CD14-positive monocyte (primary cell): ENCODE measurements around the gene SEPTIN10. TPM values are rescaled to one million over a fixed set of nuclear protein-coding genes. Genes with fewer than 3 reads are reported as not detected.
A peak's percentile ranks its signal among the peaks of the same experiment; 100 is the strongest.

Experiments
- DNase-seq, 3 donors: peaks; one replicate each; pipeline ENCODE4 v3.0.0-alpha.2; 2011 to 2022
- H2AFZ ChIP-seq: 2 replicates; pipeline ENCODE4 v1.6.0; 2012; ENCODE audit warnings: mild to moderate bottlenecking, low read depth, low read length, inconsistent platforms; ENCODE audit not compliant: insufficient read depth, poor library complexity, severe bottlenecking
- H3K27ac ChIP-seq, 2 donors: 1 replicate in 1 of 2; 2 replicates in 1 of 2; pipeline ENCODE4 v1.5.1; 2012 to 2013; ENCODE audit warnings: low read length in 2 of 2, control low read depth in 1 of 2, inconsistent platforms in 1 of 2, low read depth in 1 of 2, mild to moderate bottlenecking in 1 of 2
- H3K27me3 ChIP-seq, 2 donors: one replicate each; pipeline versions ENCODE4 v1.6.0 to v1.6.1; 2011 to 2013; ENCODE audit warnings: low read length in 2 of 2; ENCODE audit not compliant: control insufficient read depth in 2 of 2, insufficient read depth in 2 of 2
- H3K36me3 ChIP-seq, 2 donors: replicated peaks in 1 of 2; 1 replicate in 1 of 2; 2 replicates in 1 of 2; pipeline versions ENCODE4 v1.5.1 to v1.6.1; 2012 to 2013; ENCODE audit warnings: low read length in 2 of 2, control low read depth in 1 of 2, inconsistent platforms in 1 of 2, mild to moderate bottlenecking in 1 of 2; ENCODE audit not compliant: insufficient read depth in 2 of 2, control insufficient read depth in 1 of 2
- H3K4me1 ChIP-seq, 2 donors: 1 replicate in 1 of 2; 2 replicates in 1 of 2; pipeline versions ENCODE4 v1.5.1 to v1.6.1; 2012 to 2013; ENCODE audit warnings: low read length in 2 of 2, control low read depth in 1 of 2, inconsistent platforms in 1 of 2, mild to moderate bottlenecking in 1 of 2, moderate library complexity in 1 of 2; ENCODE audit not compliant: insufficient read depth in 2 of 2, control insufficient read depth in 1 of 2
- H3K4me2 ChIP-seq: replicated peaks from 2 replicates; pipeline ENCODE3; 2012; ENCODE audit warnings: low read length, moderate library complexity, mild to moderate bottlenecking; ENCODE audit not compliant: poor library complexity, severe bottlenecking; ENCODE audit errors: extremely low read depth
- H3K4me3 ChIP-seq, 3 experiments: fragments of 200-600 bp in 1 of 3; sonication (generic) in 1 of 3; replicated peaks in 1 of 3; 1 replicate in 2 of 3; 2 replicates in 1 of 3; pipeline ENCODE4 v1.5.1; 2011 to 2013; ENCODE audit warnings: low read length in 3 of 3, mild to moderate bottlenecking in 3 of 3, control low read depth in 2 of 3, low read depth in 2 of 3, inconsistent platforms in 1 of 3, moderate library complexity in 1 of 3
- H3K79me2 ChIP-seq: 2 replicates; pipeline ENCODE4 v1.6.0; 2012; ENCODE audit warnings: mild to moderate bottlenecking, control low read depth, inconsistent platforms, low read length, moderate library complexity; ENCODE audit not compliant: insufficient read depth
- H3K9ac ChIP-seq: 2 replicates; pipeline ENCODE4 v1.6.0; 2017; ENCODE audit warnings: low read length, mild to moderate bottlenecking; ENCODE audit not compliant: insufficient read depth, poor library complexity, severe bottlenecking
- H3K9me3 ChIP-seq, 2 donors: replicated peaks in 1 of 2; 1 replicate in 1 of 2; 2 replicates in 1 of 2; pipeline versions ENCODE4 v1.5.1 to v1.6.1; 2012 to 2013; ENCODE audit warnings: low read length in 2 of 2, control low read depth in 1 of 2; ENCODE audit not compliant: control insufficient read depth in 1 of 2, insufficient read depth in 1 of 2
- H4K20me1 ChIP-seq: 2 replicates; pipeline ENCODE4 v1.6.0; 2012; ENCODE audit warnings: mild to moderate bottlenecking, low read length, control low read depth, moderate library complexity; ENCODE audit not compliant: insufficient read depth
- H3K27ac Mint-ChIP-seq, 7 donors: one replicate each; pipeline ENCODE4 v1.8.0; 2020; ENCODE audit warnings: mild to moderate bottlenecking in 7 of 7, mixed read lengths in 7 of 7, moderate library complexity in 6 of 7, inconsistent platforms in 2 of 7
- H3K27me3 Mint-ChIP-seq, 3 donors: one replicate each; pipeline ENCODE4 v1.8.0; 2021 to 2022; ENCODE audit warnings: low read depth in 3 of 3, mild to moderate bottlenecking in 3 of 3, mixed read lengths in 3 of 3, moderate library complexity in 3 of 3, inconsistent platforms in 1 of 3
- H3K36me3 Mint-ChIP-seq, 2 donors: one replicate each; pipeline ENCODE4 v1.8.0; 2020; ENCODE audit warnings: mixed read lengths in 2 of 2, inconsistent platforms in 1 of 2, mild to moderate bottlenecking in 1 of 2
- H3K4me1 Mint-ChIP-seq: one replicate; pipeline ENCODE4 v1.8.0; 2020; ENCODE audit warnings: mild to moderate bottlenecking, mixed read lengths
- H3K4me3 Mint-ChIP-seq, 2 donors: one replicate each; pipeline ENCODE4 v1.8.0; 2020; ENCODE audit warnings: mild to moderate bottlenecking in 2 of 2, mixed read lengths in 2 of 2, moderate library complexity in 1 of 2
- H3K9me3 Mint-ChIP-seq, 7 donors: one replicate each; pipeline ENCODE4 v1.8.0; 2020 to 2022; ENCODE audit warnings: mixed read lengths in 7 of 7, mild to moderate bottlenecking in 6 of 7, moderate library complexity in 6 of 7, inconsistent platforms in 2 of 7
- WGBS: methylation state at CpG from one replicate; pipeline ENCODE4 v1.1.5; 2013; ENCODE audit warnings: missing lambda C conversion rate; ENCODE audit not compliant: insufficient coverage; 5-methylcytosine and 5-hydroxymethylcytosine counted together
- intact Hi-C, 2 donors: fragments of 100-400 bp; cut with micrococcal nuclease; formaldehyde crosslinking; loops; one replicate each; pipeline versions ENCODE4 v1.15.0 to v1.15.1; 2023
- polyA plus RNA-seq, 3 donors: library from polyadenylated mRNA; depleted of rRNA in 1 of 3; unstranded in 2 of 3; stranded (reverse) in 1 of 3; fragments of 300-500 nt in 2 of 3; fragments of >200 nt in 1 of 3; fragmentation: Illumina TruSeq in 2 of 3; gene quantifications; 1 replicate in 2 of 3; 2 replicates in 1 of 3; pipeline ENCODE4 v1.2.3, GENCODE V29; 2012 to 2021
- TF ChIP-seq, protein P1 (sequence below): fragments of 200-600 bp; IDR thresholded peaks from one replicate; pipeline ENCODE4 v1.8.0; 2022; ENCODE audit warnings: antibody characterized with exemption, mild to moderate bottlenecking

SEPTIN10 gene
- polyA plus RNA-seq, 3 donors, result 4.2 to 6.8 (median 4.4) TPM

DNA sequence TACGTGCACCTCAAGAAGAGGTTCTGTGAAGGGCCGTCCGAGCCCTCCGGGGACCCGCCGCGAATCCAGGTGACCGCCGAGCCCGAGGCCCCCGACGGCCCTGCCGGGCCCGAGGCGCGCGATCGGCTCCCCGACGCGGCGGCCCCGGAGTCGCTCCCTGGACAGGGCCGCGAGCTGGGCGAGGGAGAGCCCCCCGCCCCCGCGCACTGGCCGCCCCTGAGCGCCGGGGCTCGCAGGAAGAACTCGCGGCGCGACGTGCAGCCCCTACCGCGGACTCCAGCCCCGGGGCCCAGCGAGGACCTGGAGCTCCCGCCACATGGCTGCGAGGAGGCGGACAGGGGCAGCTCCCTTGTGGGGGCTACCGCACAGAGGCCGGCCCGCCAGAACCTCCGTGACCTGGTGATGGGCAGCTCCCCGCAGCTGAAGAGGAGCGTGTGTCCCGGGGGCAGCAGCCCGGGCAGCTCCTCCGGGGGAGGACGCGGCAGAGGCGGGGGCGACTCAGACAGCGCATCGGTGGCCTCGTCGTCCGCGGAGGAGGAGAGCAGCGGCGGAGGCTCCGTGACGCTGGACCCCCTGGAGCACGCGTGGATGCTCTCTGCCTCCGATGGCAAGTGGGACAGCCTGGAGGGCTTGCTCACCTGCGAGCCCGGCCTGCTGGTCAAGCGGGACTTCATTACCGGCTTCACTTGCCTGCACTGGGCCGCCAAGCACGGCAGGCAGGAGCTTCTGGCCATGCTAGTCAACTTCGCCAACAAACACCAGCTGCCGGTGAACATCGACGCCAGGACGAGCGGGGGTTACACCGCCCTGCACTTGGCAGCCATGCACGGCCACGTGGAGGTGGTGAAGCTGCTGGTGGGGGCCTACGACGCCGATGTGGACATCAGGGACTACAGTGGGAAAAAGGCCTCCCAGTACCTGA lies 1.2 kb upstream of the SEPTIN10 start:
- Mint-ChIP-seq H3K4me1 (peaks cover 24% of the 10 kb centered on the region), H3K36me3 (peaks cover 9 to 11% of the 10 kb centered on the region in 2 donors), H3K4me3 (peak overlapping the region; percentile 67 to 87), H3K9me3 (peaks cover 0 to 20% (median 11%) of the 10 kb centered on the region in 7 donors), H3K27me3 (peaks cover 69 to 79% (median 73%) of the 10 kb centered on the region in 3 donors), H3K27ac (no peak overlapping the region)
- TF ChIP-seq, protein P1, sequence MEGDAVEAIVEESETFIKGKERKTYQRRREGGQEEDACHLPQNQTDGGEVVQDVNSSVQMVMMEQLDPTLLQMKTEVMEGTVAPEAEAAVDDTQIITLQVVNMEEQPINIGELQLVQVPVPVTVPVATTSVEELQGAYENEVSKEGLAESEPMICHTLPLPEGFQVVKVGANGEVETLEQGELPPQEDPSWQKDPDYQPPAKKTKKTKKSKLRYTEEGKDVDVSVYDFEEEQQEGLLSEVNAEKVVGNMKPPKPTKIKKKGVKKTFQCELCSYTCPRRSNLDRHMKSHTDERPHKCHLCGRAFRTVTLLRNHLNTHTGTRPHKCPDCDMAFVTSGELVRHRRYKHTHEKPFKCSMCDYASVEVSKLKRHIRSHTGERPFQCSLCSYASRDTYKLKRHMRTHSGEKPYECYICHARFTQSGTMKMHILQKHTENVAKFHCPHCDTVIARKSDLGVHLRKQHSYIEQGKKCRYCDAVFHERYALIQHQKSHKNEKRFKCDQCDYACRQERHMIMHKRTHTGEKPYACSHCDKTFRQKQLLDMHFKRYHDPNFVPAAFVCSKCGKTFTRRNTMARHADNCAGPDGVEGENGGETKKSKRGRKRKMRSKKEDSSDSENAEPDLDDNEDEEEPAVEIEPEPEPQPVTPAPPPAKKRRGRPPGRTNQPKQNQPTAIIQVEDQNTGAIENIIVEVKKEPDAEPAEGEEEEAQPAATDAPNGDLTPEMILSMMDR, result no peak
- peak overlapping the region in 1 of 2 donors; percentile 26 for H3K27ac ChIP-seq
- H3K4me2 ChIP-seq, result peak overlapping the region; percentile 78
- peaks cover 28% of the 10 kb centered on the region for H4K20me1 ChIP-seq
- peaks cover 73 to 86% of the 10 kb centered on the region in 2 donors for H3K27me3 ChIP-seq
- peaks cover 12 to 27% of the 10 kb centered on the region in 2 donors for H3K9me3 ChIP-seq
- peak overlapping the region; percentile 20 to 78 (median 38) for H3K4me3 ChIP-seq
- H2AFZ ChIP-seq, result peak overlapping the region; percentile 80
- H3K36me3 ChIP-seq, result no peaks in the 10 kb centered on the region
- intact Hi-C loops, result loop anchor here in 1 of 2 donors (5.0 kb wide), 1 partner anchor 398 kb away; no protein-coding TSS in a partner anchor
- H3K4me1 ChIP-seq, result peaks cover 24 to 38% of the 10 kb centered on the region in 2 donors
- 13% methylated on average over 90 of the region's 90 CpGs for WGBS
- no peaks in the 10 kb centered on the region for H3K79me2 ChIP-seq
- DNase-seq, result peak in 1 of 3 donors; percentile 7
- peak overlapping the region; percentile 71 for H3K9ac ChIP-seq

DNA sequence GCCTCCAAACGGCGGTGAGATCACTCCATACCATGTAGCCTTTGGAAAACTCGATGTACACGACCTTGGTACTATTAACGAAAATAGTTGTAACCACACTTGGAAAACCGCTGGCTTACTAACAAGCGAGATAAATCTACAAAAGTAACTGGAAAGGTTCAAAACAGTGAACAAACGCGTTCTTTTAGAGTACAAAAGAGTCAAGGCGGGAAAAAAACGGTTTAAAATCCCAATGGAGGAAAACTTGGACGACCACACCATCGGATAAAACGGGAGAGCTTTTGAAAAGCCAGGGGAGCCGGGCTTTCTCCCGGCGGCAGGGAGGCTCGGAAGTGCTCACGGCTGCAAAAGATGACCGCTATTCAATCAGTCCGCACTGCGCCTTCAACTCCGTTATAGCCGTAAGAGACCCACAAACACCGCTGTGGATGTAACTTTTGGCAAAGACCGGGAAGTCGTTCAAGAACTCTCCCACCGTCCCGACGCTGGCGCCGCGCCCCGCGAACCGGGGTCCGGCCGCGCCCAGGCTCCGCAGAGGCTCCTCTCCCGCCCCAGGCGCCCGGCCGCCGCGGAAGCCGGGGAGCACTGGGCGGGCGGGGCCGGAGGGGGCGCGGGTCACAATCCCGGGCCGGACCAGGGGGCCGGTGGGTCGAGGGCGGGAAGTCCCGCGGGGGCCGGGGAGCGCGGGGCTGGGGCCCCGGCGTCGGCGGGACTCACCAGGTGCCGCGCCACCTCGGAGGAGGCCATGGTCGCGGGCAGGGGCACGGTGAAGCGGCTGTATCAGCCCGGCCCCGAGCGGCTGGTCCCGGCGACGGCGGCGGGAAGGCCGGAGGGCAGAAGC lies 465 bp downstream of the SEPTIN10 start:
- Histone ChIP-seq H2AFZ (peak overlapping the region; percentile 80), H3K79me2 (no peaks in the 10 kb centered on the region), H3K27me3 (peaks cover 73 to 85% of the 10 kb centered on the region in 2 donors), H3K27ac (peak overlapping the region; percentile 70), H3K4me1 (peaks cover 24 to 38% of the 10 kb centered on the region in 2 donors), H3K36me3 (no peaks in the 10 kb centered on the region), H3K4me2 (peak overlapping the region; percentile 78), H4K20me1 (peaks cover 30% of the 10 kb centered on the region), H3K9me3 (peaks cover 12 to 27% of the 10 kb centered on the region in 2 donors), H3K4me3 (peak overlapping the region; percentile 32 to 78 (median 54)), H3K9ac (peak overlapping the region; percentile 71)
- Mint-ChIP-seq H3K27me3 (peaks cover 68 to 81% (median 81%) of the 10 kb centered on the region in 3 donors), H3K27ac (peak overlapping the region in 5 of 7 donors; percentile 10 to 96 (median 75)), H3K36me3 (peaks cover 9 to 13% of the 10 kb centered on the region in 2 donors), H3K4me3 (peak overlapping the region; percentile 89 to 93), H3K9me3 (peaks cover 0 to 20% (median 13%) of the 10 kb centered on the region in 7 donors), H3K4me1 (peaks cover 30% of the 10 kb centered on the region)
- WGBS, result under 1% methylated on average over 76 of the region's 82 CpGs
- TF ChIP-seq, protein P1, result no peak
- intact Hi-C loops, result loop anchor here in 1 of 2 donors (5.0 kb wide), 1 partner anchor 396 kb away; no protein-coding TSS in a partner anchor
- peak in 1 of 3 donors; percentile 26 for DNase-seq
